ENCODE measurements around the gene ISL2.

GRCh38 chr15:76335307-76336253 lies 993 bp upstream of the ISL2 start:
- TF ChIP-seq, protein P1, sequence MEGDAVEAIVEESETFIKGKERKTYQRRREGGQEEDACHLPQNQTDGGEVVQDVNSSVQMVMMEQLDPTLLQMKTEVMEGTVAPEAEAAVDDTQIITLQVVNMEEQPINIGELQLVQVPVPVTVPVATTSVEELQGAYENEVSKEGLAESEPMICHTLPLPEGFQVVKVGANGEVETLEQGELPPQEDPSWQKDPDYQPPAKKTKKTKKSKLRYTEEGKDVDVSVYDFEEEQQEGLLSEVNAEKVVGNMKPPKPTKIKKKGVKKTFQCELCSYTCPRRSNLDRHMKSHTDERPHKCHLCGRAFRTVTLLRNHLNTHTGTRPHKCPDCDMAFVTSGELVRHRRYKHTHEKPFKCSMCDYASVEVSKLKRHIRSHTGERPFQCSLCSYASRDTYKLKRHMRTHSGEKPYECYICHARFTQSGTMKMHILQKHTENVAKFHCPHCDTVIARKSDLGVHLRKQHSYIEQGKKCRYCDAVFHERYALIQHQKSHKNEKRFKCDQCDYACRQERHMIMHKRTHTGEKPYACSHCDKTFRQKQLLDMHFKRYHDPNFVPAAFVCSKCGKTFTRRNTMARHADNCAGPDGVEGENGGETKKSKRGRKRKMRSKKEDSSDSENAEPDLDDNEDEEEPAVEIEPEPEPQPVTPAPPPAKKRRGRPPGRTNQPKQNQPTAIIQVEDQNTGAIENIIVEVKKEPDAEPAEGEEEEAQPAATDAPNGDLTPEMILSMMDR (conservative IDR thresholded peaks at IDR 0.05; ENCODE audit: low read length), result no peak
- TF ChIP-seq EZH2phosphoT487 (IDR thresholded peaks at IDR 0.05; ENCODE audit: borderline replicate concordance, low read depth, low read length), result no peak

All from OCI-LY7 (cell line).